ENCODE results near the gene FUT3. TPM values are rescaled to one million over a fixed set of nuclear protein-coding genes. Genes with fewer than 3 reads are reported as not detected.

Gene FUT3
- total RNA-seq, 6 donors from 2014 or later = 4.2 to 19.5 (median 12.7) TPM

DNA sequence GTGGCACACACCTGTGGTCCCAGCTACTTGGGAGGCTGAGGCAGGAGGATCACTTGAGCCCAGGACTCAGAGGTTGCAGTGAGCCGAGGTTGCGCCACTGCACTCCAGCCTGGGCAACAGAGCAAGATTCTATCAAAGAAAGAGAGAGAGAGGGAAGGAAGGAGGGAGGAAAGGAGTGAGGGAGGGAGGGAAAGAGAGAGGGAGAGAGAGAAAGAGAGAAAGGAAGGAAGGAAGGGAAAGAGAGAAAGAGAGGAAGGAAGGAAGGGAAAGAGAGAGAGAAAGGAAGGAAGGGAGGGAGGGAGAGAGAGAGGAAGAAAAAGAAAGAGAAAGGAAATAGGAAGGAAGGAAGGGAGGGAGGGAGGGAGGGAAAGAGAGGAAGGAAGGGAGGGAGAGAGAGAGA is 34.0 kb downstream of the FUT3 start:
- TF ChIP-seq POLR2A (IDR thresholded peaks at IDR 0.05) = no peak
- TF ChIP-seq, protein P1, sequence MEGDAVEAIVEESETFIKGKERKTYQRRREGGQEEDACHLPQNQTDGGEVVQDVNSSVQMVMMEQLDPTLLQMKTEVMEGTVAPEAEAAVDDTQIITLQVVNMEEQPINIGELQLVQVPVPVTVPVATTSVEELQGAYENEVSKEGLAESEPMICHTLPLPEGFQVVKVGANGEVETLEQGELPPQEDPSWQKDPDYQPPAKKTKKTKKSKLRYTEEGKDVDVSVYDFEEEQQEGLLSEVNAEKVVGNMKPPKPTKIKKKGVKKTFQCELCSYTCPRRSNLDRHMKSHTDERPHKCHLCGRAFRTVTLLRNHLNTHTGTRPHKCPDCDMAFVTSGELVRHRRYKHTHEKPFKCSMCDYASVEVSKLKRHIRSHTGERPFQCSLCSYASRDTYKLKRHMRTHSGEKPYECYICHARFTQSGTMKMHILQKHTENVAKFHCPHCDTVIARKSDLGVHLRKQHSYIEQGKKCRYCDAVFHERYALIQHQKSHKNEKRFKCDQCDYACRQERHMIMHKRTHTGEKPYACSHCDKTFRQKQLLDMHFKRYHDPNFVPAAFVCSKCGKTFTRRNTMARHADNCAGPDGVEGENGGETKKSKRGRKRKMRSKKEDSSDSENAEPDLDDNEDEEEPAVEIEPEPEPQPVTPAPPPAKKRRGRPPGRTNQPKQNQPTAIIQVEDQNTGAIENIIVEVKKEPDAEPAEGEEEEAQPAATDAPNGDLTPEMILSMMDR (IDR thresholded peaks at IDR 0.05) = no peak
- TF ChIP-seq POLR2AphosphoS5 (IDR thresholded peaks at IDR 0.05) = no peak
- no peak for TF ChIP-seq EP300 (IDR thresholded peaks at IDR 0.05)
- whole genome bisulfite sequencing, 2 donors = 93 to 94% methylated on average over 2 of the region's 2 CpGs
- H3K9me3 ChIP-seq = no peaks in the 10 kb centered on the region

DNA sequence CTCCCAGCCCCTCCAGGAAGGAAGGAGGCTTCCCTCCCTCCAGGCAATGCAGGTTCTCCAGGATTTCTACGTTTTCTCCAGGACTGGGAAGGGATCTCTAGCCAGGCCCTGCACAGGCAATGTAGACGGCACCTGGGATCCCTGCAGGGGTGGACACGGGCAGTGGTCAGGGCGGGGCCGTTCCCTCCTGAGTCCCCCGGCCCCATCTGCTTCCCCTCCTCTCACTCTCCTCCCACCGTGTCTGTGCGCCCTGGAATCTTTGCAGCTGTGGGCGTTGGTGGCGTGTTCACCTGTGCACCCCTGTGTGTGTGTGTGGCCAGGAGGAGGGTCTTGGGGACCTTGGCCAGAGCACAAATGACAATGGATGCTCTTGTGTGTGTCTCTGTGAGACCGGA is 36.4 kb downstream of the FUT3 start:
- ATAC-seq (ENCODE audit: low FRiP score in 2 of 2) = peak; percentile 11 to 16
- H3K36me3 ChIP-seq = no peaks in the 10 kb centered on the region

More for the DNA sequence above, 34.0 kb downstream of the FUT3 start:
- H3K27ac ChIP-seq = no peak overlapping the region
- peaks cover 0 to 6% (median 1%) of the 10 kb centered on the region in 4 donors for H3K4me1 ChIP-seq
- no peaks in the 10 kb centered on the region for H3K36me3 ChIP-seq
- ATAC-seq (ENCODE audit: low FRiP score in 2 of 2) (no peak), DNase-seq (no peak)
- H3K4me3 ChIP-seq = no peak overlapping the region
- no peaks in the 10 kb centered on the region for H3K27me3 ChIP-seq

DNA sequence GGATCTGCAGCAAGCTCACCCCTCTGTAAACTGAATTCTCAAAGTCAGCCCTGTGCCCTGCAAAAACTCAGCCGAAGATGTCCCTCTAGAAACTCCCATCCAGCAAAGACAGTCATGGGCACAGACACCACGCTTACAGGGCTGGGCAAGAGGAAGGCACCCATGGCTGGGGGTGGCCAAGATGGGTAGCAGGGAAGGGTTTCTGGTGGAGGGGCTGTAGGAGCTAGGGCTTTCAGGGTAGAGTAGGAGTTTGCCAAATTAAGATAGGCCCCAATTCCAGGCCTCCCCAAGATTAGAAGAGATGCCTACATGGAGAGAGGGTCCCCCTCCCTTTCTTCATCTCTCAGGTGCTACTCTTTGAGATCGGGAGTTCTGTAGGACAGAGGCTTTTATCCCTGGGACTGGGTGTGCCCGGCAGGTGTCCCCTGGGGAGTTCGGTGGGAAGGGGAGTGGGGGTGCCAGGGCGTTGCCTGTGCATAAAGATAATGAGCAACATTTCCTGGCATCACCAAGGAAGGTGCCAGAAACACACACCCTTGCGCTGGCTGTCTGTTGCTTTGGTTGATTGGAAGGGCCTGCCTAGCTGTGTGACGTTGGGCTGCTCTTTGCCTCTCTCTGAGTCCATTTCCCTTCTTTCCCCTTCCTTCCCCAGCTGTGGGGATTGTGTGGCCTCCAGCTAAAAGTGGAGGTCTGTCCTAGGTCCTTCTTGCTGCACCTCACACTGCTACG is 37.0 kb downstream of the FUT3 start:
- Histone ChIP-seq H3K4me1 (no peaks in the 10 kb centered on the region), H3K4me3 (no peak overlapping the region), H3K27me3 (no peaks in the 10 kb centered on the region), H3K36me3 (no peaks in the 10 kb centered on the region), H3K9me3 (no peaks in the 10 kb centered on the region), H3K27ac (no peak overlapping the region)
- DNase-seq = no peak
- peak; percentile 7 to 8 for ATAC-seq (ENCODE audit: low FRiP score in 2 of 2)
- no peak for TF ChIP-seq EP300 (IDR thresholded peaks at IDR 0.05)
- WGBS, 2 donors = 70 to 85% methylated on average over 6 to 9 of the region's 9 CpGs

More for the DNA sequence above, 36.4 kb downstream of the FUT3 start:
- H3K9me3 ChIP-seq = no peaks in the 10 kb centered on the region
- no peak overlapping the region for H3K4me3 ChIP-seq
- no peaks in the 10 kb centered on the region for H3K27me3 ChIP-seq
- WGBS, 2 donors = 52 to 70% methylated on average over 6 to 11 of the region's 11 CpGs
- H3K27ac ChIP-seq = no peak overlapping the region
- no peak for DNase-seq
- H3K4me1 ChIP-seq = no peaks in the 10 kb centered on the region
- no peak for TF ChIP-seq EP300 (IDR thresholded peaks at IDR 0.05)
- TF ChIP-seq POLR2A (IDR thresholded peaks at IDR 0.05) = no peak
- TF ChIP-seq, protein P1 (IDR thresholded peaks at IDR 0.05) = no peak
- TF ChIP-seq POLR2AphosphoS5 (IDR thresholded peaks at IDR 0.05) = no peak

DNA sequence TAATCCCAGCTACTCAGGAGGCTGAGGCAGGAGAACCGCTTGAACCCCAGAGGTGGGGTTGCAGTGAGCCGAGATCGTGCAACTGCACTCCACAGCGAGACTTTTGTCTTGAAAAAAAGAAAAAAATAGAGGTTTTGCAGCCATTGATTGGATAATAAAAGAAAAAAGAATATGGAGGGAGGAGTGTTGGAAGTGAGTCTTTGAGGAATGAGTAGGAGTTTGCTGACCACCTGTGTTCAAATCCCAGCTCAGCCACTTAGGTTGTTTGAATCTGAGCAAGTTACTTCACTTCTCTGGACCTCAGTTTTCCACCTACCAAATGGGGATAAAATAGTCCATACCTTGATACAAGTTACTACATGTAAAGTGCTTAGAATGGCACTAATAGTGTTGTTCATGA is 40.1 kb downstream of the FUT3 start:
- H3K27me3 ChIP-seq = no peaks in the 10 kb centered on the region
- DNase-seq = no peak
- H3K36me3 ChIP-seq = no peaks in the 10 kb centered on the region
- ATAC-seq (ENCODE audit: low FRiP score in 2 of 2) = no peak
- no peaks in the 10 kb centered on the region for H3K9me3 ChIP-seq
- TF ChIP-seq POLR2AphosphoS5 (IDR thresholded peaks at IDR 0.05) = no peak
- TF ChIP-seq POLR2A (IDR thresholded peaks at IDR 0.05) = no peak
- TF ChIP-seq EP300 (IDR thresholded peaks at IDR 0.05) = no peak
- TF ChIP-seq, protein P1 (IDR thresholded peaks at IDR 0.05) = no peak
- no peak overlapping the region for H3K4me3 ChIP-seq
- H3K4me1 ChIP-seq = peaks cover 0 to under 1% (median 0%) of the 10 kb centered on the region in 4 donors
- 91 to 96% methylated on average over 4 of the region's 4 CpGs for whole genome bisulfite sequencing, 2 donors
- no peak overlapping the region for H3K27ac ChIP-seq

DNA sequence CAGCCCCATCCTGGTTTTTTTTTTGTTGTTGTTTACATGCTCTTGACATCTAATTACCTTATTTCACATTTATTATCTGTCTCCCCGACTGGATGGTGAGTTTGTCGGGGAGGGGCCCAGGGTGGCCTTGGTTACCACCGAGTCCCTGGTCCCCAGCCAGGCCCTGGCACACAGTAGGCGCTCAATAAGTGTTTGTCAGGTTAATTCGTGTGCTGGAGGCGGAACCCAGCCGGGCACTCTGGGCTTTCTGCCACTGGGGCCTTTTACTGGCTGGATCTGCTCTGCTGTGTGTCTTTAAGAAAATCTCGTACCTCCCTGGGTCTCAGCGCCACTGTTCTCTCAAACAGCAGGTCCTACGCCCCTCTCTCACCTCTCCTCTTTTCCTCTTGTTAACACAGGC is 41.8 kb downstream of the FUT3 start:
- Histone ChIP-seq H3K4me1 (peaks cover 2 to 13% (median 7%) of the 10 kb centered on the region in 4 donors), H3K36me3 (no peaks in the 10 kb centered on the region), H3K27me3 (peaks cover 0 to 11% (median 4%) of the 10 kb centered on the region in 4 donors), H3K27ac (peak overlapping the region in 1 of 4 donors; percentile 30), H3K9me3 (no peaks in the 10 kb centered on the region), H3K4me3 (no peak overlapping the region)
- TF ChIP-seq, protein P1 (IDR thresholded peaks at IDR 0.05) = no peak
- no peak for TF ChIP-seq POLR2AphosphoS5 (IDR thresholded peaks at IDR 0.05)
- no peak for TF ChIP-seq EP300 (IDR thresholded peaks at IDR 0.05)
- 59 to 65% methylated on average over 10 of the region's 10 CpGs for WGBS, 2 donors
- DNase-seq = no peak
- no peak for ATAC-seq (ENCODE audit: low FRiP score in 2 of 2)
